ENCODE data around the gene CNTNAP2.

DNA sequence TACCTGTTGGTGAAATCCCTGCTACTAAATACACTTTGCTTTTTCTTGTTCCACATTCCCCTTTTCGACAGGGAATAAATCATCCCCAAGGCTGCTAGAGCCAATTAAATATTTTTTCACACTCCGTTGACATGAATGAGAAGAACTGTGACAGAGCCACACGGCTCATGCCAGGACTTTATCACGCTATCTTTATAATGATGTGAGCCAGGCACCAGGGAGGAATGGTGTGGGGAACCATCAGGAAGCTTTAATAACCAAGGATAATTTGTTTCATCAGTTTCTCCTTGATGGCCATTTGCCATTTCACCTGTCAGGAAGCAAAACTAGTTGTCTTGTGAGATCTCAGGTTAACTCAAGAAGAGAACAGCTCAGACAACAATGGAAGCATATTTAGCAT lies 2280.9 kb downstream of the CNTNAP2 start:
- no peak for TF ChIP-seq POLR2A (IDR thresholded peaks at IDR 0.05)
- TF ChIP-seq, protein P1, sequence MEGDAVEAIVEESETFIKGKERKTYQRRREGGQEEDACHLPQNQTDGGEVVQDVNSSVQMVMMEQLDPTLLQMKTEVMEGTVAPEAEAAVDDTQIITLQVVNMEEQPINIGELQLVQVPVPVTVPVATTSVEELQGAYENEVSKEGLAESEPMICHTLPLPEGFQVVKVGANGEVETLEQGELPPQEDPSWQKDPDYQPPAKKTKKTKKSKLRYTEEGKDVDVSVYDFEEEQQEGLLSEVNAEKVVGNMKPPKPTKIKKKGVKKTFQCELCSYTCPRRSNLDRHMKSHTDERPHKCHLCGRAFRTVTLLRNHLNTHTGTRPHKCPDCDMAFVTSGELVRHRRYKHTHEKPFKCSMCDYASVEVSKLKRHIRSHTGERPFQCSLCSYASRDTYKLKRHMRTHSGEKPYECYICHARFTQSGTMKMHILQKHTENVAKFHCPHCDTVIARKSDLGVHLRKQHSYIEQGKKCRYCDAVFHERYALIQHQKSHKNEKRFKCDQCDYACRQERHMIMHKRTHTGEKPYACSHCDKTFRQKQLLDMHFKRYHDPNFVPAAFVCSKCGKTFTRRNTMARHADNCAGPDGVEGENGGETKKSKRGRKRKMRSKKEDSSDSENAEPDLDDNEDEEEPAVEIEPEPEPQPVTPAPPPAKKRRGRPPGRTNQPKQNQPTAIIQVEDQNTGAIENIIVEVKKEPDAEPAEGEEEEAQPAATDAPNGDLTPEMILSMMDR (IDR thresholded peaks at IDR 0.05) = no peak
